Measurements from ENCODE around the gene KCNH1. TPM values are rescaled to one million over a fixed set of nuclear protein-coding genes. Genes with fewer than 3 reads are reported as not detected.

Gene KCNH1
- total and polyA plus RNA-seq, 10 of the 15 experiments (the other 5 are each of a cell fraction or from before 2014, with no cell fraction given) = 0.02 to 0.04 (median 0.04) TPM; not detected in 7

DNA sequence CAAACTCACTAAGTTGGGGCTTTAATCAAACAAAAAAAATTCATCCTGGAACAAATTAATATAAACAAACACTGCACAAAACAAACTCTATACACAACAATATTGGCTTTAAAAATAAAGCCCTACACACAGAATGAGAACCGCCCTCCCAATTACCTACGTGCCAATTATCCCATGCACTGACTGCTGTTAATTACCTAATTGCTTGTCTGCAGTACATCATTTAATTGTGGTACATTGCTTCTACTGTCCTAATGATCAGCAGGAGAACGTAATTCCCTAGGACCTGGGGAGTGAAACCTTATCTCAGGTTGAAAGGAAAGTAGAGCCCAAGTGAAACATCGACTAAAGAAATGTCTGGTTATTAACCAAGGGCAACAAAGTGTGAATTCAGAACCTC is 364.5 kb downstream of the KCNH1 start:
- no peak overlapping the region for H2AFZ ChIP-seq (ENCODE audit: control insufficient read depth, low read depth, low read length)
- no peak overlapping the region for H3K27ac ChIP-seq (ENCODE audit: control insufficient read depth, insufficient read depth)
- H3K79me2 ChIP-seq (ENCODE audit: control insufficient read depth, insufficient read depth, low read length) = no peaks in the 10 kb centered on the region
- no peaks in the 10 kb centered on the region for H3K27me3 ChIP-seq (replicated peaks in 1 of 2; ENCODE audit: control insufficient read depth in 2 of 2, insufficient read depth in 2 of 2, low read length in 1 of 2)
- BruUV-seq (replicated peaks) = no TSS peak
- H3K4me3 ChIP-seq = no peak overlapping the region
- intact Hi-C loops (cut with micrococcal nuclease; ENCODE audit: unreplicated experiment) = no loop called here
- SMC1A ChIA-PET (ENCODE audit: uncharacterized antibody, unreplicated experiment) = no interaction called here
- H3K9ac ChIP-seq (ENCODE audit: control insufficient read depth, insufficient read depth, low read length) = no peak overlapping the region
- H3K4me2 ChIP-seq (ENCODE audit: control insufficient read depth, insufficient read depth) = no peak overlapping the region
- DNase-seq (ENCODE audit: low read depth, low spot score) (no peak), FAIRE-seq (no peak), ATAC-seq (no peak)
- no peak for TF ChIP-seq GABPA (IDR thresholded peaks at IDR 0.05; ENCODE audit: low read depth)
- TF ChIP-seq HDAC6 (IDR thresholded peaks at IDR 0.05; ENCODE audit: unreplicated experiment) = no peak
- TF ChIP-seq POU2F2 (IDR thresholded peaks at IDR 0.05; ENCODE audit: borderline replicate concordance, low read depth, low read length) = no peak
- no peak for TF ChIP-seq IRF4 (IDR thresholded peaks at IDR 0.05; ENCODE audit: low read depth, low read length)
- TF ChIP-seq, protein P1, sequence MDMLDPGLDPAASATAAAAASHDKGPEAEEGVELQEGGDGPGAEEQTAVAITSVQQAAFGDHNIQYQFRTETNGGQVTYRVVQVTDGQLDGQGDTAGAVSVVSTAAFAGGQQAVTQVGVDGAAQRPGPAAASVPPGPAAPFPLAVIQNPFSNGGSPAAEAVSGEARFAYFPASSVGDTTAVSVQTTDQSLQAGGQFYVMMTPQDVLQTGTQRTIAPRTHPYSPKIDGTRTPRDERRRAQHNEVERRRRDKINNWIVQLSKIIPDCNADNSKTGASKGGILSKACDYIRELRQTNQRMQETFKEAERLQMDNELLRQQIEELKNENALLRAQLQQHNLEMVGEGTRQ (IDR thresholded peaks at IDR 0.05; ENCODE audit: borderline replicate concordance, low read depth, low read length) = no peak
- no peak for TF ChIP-seq POLR2AphosphoS2 (IDR thresholded peaks at IDR 0.05; ENCODE audit: low read depth, low read length)
- TF ChIP-seq SMAD5 (IDR thresholded peaks at IDR 0.05; ENCODE audit: low read depth) = no peak
- TF ChIP-seq SIX5 (IDR thresholded peaks at IDR 0.05; ENCODE audit: low read depth, low read length, severe bottlenecking) = no peak
- TF ChIP-seq YY1 (IDR thresholded peaks at IDR 0.05; ENCODE audit: low read depth, low read length) = no peak
- TF ChIP-seq NFYA (IDR thresholded peaks at IDR 0.05; ENCODE audit: borderline replicate concordance, low read depth, low read length) = no peak
- TF ChIP-seq, protein P2, sequence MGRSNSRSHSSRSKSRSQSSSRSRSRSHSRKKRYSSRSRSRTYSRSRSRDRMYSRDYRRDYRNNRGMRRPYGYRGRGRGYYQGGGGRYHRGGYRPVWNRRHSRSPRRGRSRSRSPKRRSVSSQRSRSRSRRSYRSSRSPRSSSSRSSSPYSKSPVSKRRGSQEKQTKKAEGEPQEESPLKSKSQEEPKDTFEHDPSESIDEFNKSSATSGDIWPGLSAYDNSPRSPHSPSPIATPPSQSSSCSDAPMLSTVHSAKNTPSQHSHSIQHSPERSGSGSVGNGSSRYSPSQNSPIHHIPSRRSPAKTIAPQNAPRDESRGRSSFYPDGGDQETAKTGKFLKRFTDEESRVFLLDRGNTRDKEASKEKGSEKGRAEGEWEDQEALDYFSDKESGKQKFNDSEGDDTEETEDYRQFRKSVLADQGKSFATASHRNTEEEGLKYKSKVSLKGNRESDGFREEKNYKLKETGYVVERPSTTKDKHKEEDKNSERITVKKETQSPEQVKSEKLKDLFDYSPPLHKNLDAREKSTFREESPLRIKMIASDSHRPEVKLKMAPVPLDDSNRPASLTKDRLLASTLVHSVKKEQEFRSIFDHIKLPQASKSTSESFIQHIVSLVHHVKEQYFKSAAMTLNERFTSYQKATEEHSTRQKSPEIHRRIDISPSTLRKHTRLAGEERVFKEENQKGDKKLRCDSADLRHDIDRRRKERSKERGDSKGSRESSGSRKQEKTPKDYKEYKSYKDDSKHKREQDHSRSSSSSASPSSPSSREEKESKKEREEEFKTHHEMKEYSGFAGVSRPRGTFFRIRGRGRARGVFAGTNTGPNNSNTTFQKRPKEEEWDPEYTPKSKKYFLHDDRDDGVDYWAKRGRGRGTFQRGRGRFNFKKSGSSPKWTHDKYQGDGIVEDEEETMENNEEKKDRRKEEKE (IDR thresholded peaks at IDR 0.05) = no peak
- TF ChIP-seq CBFB (IDR thresholded peaks at IDR 0.05; ENCODE audit: low read depth) = no peak
- no peak for TF ChIP-seq ZSCAN29 (IDR thresholded peaks at IDR 0.05)
- TF ChIP-seq RB1 (IDR thresholded peaks at IDR 0.05; ENCODE audit: borderline replicate concordance) = no peak
- TF ChIP-seq ZNF622 (IDR thresholded peaks at IDR 0.05) = no peak
- TF ChIP-seq, protein P3, sequence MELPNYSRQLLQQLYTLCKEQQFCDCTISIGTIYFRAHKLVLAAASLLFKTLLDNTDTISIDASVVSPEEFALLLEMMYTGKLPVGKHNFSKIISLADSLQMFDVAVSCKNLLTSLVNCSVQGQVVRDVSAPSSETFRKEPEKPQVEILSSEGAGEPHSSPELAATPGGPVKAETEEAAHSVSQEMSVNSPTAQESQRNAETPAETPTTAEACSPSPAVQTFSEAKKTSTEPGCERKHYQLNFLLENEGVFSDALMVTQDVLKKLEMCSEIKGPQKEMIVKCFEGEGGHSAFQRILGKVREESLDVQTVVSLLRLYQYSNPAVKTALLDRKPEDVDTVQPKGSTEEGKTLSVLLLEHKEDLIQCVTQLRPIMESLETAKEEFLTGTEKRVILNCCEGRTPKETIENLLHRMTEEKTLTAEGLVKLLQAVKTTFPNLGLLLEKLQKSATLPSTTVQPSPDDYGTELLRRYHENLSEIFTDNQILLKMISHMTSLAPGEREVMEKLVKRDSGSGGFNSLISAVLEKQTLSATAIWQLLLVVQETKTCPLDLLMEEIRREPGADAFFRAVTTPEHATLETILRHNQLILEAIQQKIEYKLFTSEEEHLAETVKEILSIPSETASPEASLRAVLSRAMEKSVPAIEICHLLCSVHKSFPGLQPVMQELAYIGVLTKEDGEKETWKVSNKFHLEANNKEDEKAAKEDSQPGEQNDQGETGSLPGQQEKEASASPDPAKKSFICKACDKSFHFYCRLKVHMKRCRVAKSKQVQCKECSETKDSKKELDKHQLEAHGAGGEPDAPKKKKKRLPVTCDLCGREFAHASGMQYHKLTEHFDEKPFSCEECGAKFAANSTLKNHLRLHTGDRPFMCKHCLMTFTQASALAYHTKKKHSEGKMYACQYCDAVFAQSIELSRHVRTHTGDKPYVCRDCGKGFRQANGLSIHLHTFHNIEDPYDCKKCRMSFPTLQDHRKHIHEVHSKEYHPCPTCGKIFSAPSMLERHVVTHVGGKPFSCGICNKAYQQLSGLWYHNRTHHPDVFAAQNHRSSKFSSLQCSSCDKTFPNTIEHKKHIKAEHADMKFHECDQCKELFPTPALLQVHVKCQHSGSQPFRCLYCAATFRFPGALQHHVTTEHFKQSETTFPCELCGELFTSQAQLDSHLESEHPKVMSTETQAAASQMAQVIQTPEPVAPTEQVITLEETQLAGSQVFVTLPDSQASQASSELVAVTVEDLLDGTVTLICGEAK (IDR thresholded peaks at IDR 0.05; ENCODE audit: borderline replicate concordance) = no peak
- TF ChIP-seq, protein P4, sequence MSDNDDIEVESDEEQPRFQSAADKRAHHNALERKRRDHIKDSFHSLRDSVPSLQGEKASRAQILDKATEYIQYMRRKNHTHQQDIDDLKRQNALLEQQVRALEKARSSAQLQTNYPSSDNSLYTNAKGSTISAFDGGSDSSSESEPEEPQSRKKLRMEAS (IDR thresholded peaks at IDR 0.05; ENCODE audit: low read depth, low read length) = no peak
- H3K4me1 ChIP-seq (ENCODE audit: control insufficient read depth, insufficient read depth, low read length) = no peaks in the 10 kb centered on the region
- WGBS (ENCODE audit: insufficient coverage, insufficient replicate concordance, low lambda C conversion rate, missing lambda C conversion rate) = 39% methylated on average over 4 of the region's 4 CpGs
- H3K9me3 ChIP-seq (replicated peaks; ENCODE audit: control insufficient read depth, insufficient read depth, low read length) = no peaks in the 10 kb centered on the region
- no peaks in the 10 kb centered on the region for H3K36me3 ChIP-seq (ENCODE audit: control insufficient read depth in 2 of 2, insufficient read depth in 2 of 2, low read length in 1 of 2)
- RAD21 ChIA-PET (ENCODE audit: unreplicated experiment) = no interaction called here
- CTCF ChIA-PET = no interaction called here
- POLR2A ChIA-PET = no interaction called here
- no peaks in the 10 kb centered on the region for H4K20me1 ChIP-seq (ENCODE audit: control insufficient read depth, insufficient read depth)
- in situ Hi-C loops (cut with MboI) = no loop called here

Data from GM12878 (cell line).